Common myeloid progenitor, CD34-positive (primary cell): ENCODE results near the gene ANG.
"Not testable (repeated sequence)": the region's sequence is repeated elsewhere in the genome, so short reads cannot be mapped to it uniquely, and the experiment has no call there.

Source experiments
- CTCF ChIA-PET: fragments of 350-600 bp; sonication (Branson Sonifier 250); formaldehyde crosslinking; loops from one replicate; lab custom pipeline; 2021; ENCODE audit warnings: antibody characterized with exemption; lab: Charles Lee
- POLR2A ChIA-PET: fragments of 350-600 bp; sonication (Branson Sonifier 250); formaldehyde crosslinking; loops from one replicate; lab custom pipeline; 2021; ENCODE audit warnings: antibody characterized with exemption; lab: Charles Lee
- DNase-seq, 3 donors: peaks; one replicate each; pipeline versions ENCODE4 v3.0.0 to v3.0.0-alpha.2; 2013
- H3K27ac ChIP-seq, 2 experiments: 1 replicate in 1 of 2; 2 replicates in 1 of 2; pipeline ENCODE4 v1.7.0; 2013; ENCODE audit warnings: inconsistent platforms in 2 of 2, low read length in 2 of 2, mild to moderate bottlenecking in 2 of 2, low read depth in 1 of 2, moderate library complexity in 1 of 2; ENCODE audit not compliant: severe bottlenecking in 2 of 2, insufficient read depth in 1 of 2, poor library complexity in 1 of 2
- H3K27me3 ChIP-seq, 5 experiments: replicated peaks in 2 of 5; 1 replicate in 3 of 5; 2 replicates in 2 of 5; pipeline versions ENCODE4 v1.6.1 to v1.7.0; 2013; ENCODE audit warnings: low read length in 4 of 5, mild to moderate bottlenecking in 2 of 5, moderate library complexity in 2 of 5, inconsistent platforms in 1 of 5; ENCODE audit not compliant: insufficient read depth in 5 of 5, control insufficient read depth in 4 of 5
- H3K36me3 ChIP-seq, 4 experiments: 1 replicate in 2 of 4; 2 replicates in 2 of 4; pipeline versions ENCODE4 v1.6.1 to v1.7.0; 2013; ENCODE audit warnings: low read length in 3 of 4, control low read depth in 1 of 4, mild to moderate bottlenecking in 1 of 4; ENCODE audit not compliant: control insufficient read depth in 4 of 4, insufficient read depth in 4 of 4
- H3K4me1 ChIP-seq, 4 experiments: 1 replicate in 3 of 4; 2 replicates in 1 of 4; pipeline versions ENCODE4 v1.6.1 to v1.7.1; 2013; ENCODE audit warnings: low read length in 3 of 4, mild to moderate bottlenecking in 3 of 4, control low read depth in 1 of 4, inconsistent platforms in 1 of 4, moderate library complexity in 1 of 4; ENCODE audit not compliant: control insufficient read depth in 4 of 4, insufficient read depth in 4 of 4; ENCODE audit errors: control extremely low read depth in 1 of 4
- H3K4me3 ChIP-seq, 7 experiments: 1 replicate in 4 of 7; 2 replicates in 3 of 7; pipeline versions ENCODE4 v1.5.1 to v1.7.0; 2013; ENCODE audit warnings: mild to moderate bottlenecking in 7 of 7, low read length in 6 of 7, moderate library complexity in 6 of 7, inconsistent platforms in 2 of 7, low read depth in 2 of 7, control low read depth in 1 of 7; ENCODE audit not compliant: insufficient read depth in 4 of 7, control insufficient read depth in 1 of 7; ENCODE audit errors: extremely low read depth in 1 of 7
- H3K9me3 ChIP-seq, 5 experiments: 1 replicate in 4 of 5; 2 replicates in 1 of 5; pipeline versions ENCODE4 v1.6.1 to v1.7.1; 2013; ENCODE audit warnings: low read length in 4 of 5, mild to moderate bottlenecking in 2 of 5, inconsistent platforms in 1 of 5, low read depth in 1 of 5, moderate library complexity in 1 of 5; ENCODE audit not compliant: control insufficient read depth in 4 of 5, insufficient read depth in 2 of 5; ENCODE audit errors: control extremely low read depth in 1 of 5
- WGBS: methylation state at CpG from one replicate; pipeline ENCODE4 v1.1.5; 2013; ENCODE audit not compliant: insufficient coverage; 5-methylcytosine and 5-hydroxymethylcytosine counted together

The ANG gene

DNA sequence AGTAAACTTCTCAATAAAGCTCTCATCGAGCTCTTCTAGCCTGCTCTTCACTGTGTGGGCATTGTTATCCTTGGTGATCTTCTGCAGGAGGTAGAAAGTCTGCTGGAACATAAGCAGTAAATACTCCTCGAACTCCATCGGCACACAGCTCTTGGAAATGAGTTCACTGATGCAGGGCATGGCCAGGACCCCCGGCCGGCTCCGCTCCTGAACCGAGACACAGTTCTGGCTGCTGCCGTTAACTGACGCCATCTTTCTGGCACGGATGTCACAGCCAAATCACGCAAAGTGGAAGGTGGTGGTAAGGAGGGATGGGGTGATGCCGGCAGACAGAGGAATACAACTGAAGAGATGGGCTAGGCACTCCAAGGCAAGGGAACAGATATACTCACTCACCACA is 33.5 kb downstream of the ANG start:
- Histone ChIP-seq H3K36me3 (no peaks in the 10 kb centered on the region), H3K4me1 (peaks cover 0 to 4% (median 1%) of the 10 kb centered on the region in 4 experiments), H3K4me3 (no peak overlapping the region), H3K9me3 (peaks cover 0 to 2% (median 0%) of the 10 kb centered on the region in 5 experiments), H3K27me3 (peaks cover 0 to 38% (median 11%) of the 10 kb centered on the region in 5 experiments), H3K27ac (no peak overlapping the region)
- POLR2A ChIA-PET = no interaction called here
- CTCF ChIA-PET = interaction anchor here (0.9 to 1.3 kb wide), 4 partner anchors 9 to 134 kb away, joined by 3 read pairs; no protein-coding TSS in a partner anchor
- DNase-seq = no peak
- WGBS = 99% methylated on average over 8 of the region's 12 CpGs

DNA sequence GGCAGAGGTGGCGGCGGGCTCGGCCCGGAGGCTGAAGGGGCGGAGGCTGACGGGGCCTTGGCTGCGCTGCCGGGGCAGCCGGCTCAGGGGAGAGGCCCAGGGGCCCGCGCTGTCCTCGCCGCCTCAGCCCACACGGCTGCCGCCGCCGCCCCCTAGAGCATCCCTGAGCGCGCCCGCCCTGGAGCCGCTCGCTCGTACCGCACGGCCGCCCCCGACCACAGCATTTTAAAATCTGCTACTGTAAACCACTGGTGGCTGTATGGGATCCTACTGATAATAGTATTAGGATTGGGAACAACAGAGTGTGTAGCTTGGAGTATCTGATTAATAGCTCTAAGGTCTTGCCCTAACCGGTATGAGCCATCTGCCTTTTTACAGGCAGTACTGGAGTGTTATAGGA is 34.9 kb downstream of the ANG start:
- H3K27me3 ChIP-seq = peaks cover 0 to 38% (median 11%) of the 10 kb centered on the region in 5 experiments
- H3K9me3 ChIP-seq = peaks cover 0 to 2% (median 0%) of the 10 kb centered on the region in 5 experiments
- H3K36me3 ChIP-seq = no peaks in the 10 kb centered on the region
- H3K4me1 ChIP-seq = peaks cover 0 to 4% (median 1%) of the 10 kb centered on the region in 4 experiments
- ChIA-PET CTCF (interaction anchor here (1.3 to 1.5 kb wide), 2 partner anchors 10 to 19 kb away, joined by 3 read pairs; no protein-coding TSS in a partner anchor), POLR2A (no interaction called here)
- H3K27ac ChIP-seq = no peak overlapping the region
- WGBS = 57% methylated on average over 14 of the region's 28 CpGs
- peak overlapping the region in 2 of 7 experiments; percentile 16 to 25 for H3K4me3 ChIP-seq
- peak in 2 of 3 donors; percentile 13 to 19 for DNase-seq

DNA sequence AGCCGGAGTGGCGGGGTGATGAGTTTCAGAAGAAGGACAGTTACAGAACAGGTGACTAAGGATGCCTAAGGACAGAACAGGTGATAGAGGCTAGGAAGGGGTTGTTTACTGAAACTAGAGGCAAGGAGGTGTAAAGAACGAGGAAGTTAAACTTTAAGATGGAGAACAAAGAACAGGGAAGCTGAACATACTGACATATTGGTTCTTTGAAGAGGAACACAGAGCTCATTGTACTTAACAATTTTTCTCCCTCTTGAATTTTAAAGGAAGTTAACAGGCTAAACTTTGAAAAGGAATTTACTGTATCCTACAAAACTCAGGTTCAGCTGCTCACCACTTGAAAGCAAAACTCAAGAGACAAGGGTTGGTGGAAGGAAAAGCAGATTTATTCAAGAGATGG is 37.6 kb downstream of the ANG start:
- peaks cover 0 to 34% (median 11%) of the 10 kb centered on the region in 5 experiments for H3K27me3 ChIP-seq
- H3K9me3 ChIP-seq, POLR2A ChIA-PET, H3K4me1 ChIP-seq, H3K27ac ChIP-seq, H3K36me3 ChIP-seq, DNase-seq, CTCF ChIA-PET, H3K4me3 ChIP-seq: not testable (repeated sequence)
- WGBS = 94% methylated on average over 2 of the region's 3 CpGs

DNA sequence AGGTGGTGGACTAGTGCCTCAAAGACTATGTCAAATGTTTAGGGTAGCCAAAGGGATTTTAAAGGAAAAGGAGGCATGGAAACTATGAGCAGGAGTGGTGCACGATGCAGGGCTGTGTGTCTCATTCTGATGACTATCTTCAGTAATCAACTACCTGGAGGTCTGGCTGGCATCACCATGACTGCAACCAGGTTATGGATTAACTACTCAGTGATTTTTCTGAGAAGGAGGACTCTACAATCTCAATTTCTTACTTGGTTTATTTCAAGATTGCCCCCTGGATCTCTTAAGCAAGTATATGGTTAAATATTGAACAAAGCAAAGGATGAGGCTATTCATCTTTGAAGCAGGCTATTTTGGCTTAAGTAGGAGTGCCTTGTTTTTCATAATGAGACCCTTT is 38.0 kb downstream of the ANG start:
- no peak overlapping the region for H3K4me3 ChIP-seq
- no peaks in the 10 kb centered on the region for H3K36me3 ChIP-seq
- POLR2A ChIA-PET = no interaction called here
- no peaks in the 10 kb centered on the region for H3K9me3 ChIP-seq
- DNase-seq = no peak
- H3K4me1 ChIP-seq = peaks cover 0 to 4% (median 1%) of the 10 kb centered on the region in 4 experiments
- no peak overlapping the region for H3K27ac ChIP-seq
- CTCF ChIA-PET = no interaction called here
- 100% methylated on average over 1 of the region's 1 CpG for WGBS
- H3K27me3 ChIP-seq = peaks cover 0 to 30% (median 11%) of the 10 kb centered on the region in 5 experiments

GRCh38 chr14:20730891-20731290 is 42.3 kb downstream of the ANG start:
- Histone ChIP-seq H3K27me3 (no peaks in the 10 kb centered on the region), H3K9me3 (no peaks in the 10 kb centered on the region), H3K27ac (no peak overlapping the region), H3K4me3 (no peak overlapping the region), H3K4me1 (no peaks in the 10 kb centered on the region), H3K36me3 (no peaks in the 10 kb centered on the region)
- no peak for DNase-seq
- 58% methylated on average over 5 of the region's 6 CpGs for WGBS
- POLR2A ChIA-PET = no interaction called here
- CTCF ChIA-PET = interaction anchor here (1.0 to 1.6 kb wide), 3 partner anchors 9 to 31 kb away, joined by 3 read pairs; no protein-coding TSS in a partner anchor

DNA sequence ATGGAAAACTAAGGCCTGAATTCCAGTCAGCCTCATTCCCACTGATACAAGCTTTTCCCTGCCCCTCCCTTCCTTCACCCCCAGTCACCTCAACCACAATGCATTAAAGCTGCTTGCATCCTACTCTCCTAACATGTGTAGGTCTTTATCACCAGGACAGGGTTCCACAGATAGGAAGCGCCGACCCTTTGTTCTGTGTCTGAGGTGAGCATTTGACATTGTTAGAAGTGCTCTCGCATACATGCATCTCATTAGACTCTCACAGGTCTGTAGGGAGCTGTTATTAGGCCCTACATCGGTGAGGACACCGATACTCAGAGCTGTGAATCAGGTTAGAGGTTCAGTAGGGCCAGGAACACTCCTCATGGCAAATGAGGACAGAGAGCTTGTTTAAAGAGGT is 43.9 kb downstream of the ANG start:
- Histone ChIP-seq H3K4me3 (no peak overlapping the region), H3K9me3 (no peaks in the 10 kb centered on the region), H3K36me3 (no peaks in the 10 kb centered on the region), H3K4me1 (no peaks in the 10 kb centered on the region), H3K27ac (no peak overlapping the region), H3K27me3 (no peaks in the 10 kb centered on the region)
- DNase-seq = no peak
- CTCF ChIA-PET = interaction anchor here (0.6 to 2.7 kb wide), 5 partner anchors 10 to 78 kb away, joined by 3 to 8 read pairs (median 3); no protein-coding TSS in a partner anchor
- POLR2A ChIA-PET = no interaction called here
- 100% methylated on average over 2 of the region's 5 CpGs for WGBS

DNA sequence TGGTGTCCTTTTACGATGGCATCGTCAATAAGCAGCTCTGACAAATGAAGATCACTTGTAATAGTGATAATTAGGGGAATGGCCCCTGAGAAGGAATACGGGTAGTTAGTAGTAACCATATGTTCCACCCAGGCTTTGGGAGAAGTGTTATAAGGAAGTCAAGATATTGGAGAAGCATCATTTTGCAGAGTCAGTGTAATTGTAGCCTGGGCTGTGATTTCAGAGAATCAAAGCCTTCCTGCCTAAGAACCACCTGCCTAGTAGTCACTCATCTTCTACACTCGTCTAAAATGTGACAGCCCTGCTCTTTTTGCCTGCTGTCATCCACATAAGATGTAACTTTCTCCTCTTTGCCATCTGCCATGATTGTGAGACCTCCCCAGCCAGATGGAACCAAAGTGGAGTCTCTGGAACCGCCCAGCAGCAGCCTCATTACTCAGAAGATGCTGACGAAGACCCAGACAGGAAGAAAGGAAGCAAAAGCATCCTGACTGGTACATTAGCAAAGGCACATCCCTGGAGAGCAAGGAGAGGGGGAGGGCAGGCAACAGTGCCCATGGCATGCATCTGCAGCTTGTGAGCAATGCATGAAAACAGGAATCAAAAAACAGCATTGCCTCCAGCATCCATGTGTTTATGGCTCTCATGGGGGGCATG is 44.5 kb downstream of the ANG start:
- WGBS = 63% methylated on average over 6 of the region's 6 CpGs
- DNase-seq = no peak
- CTCF ChIA-PET = interaction anchor here (0.6 to 2.7 kb wide), 6 partner anchors 11 to 133 kb away, joined by 3 to 8 read pairs (median 3); no protein-coding TSS in a partner anchor
- H3K9me3 ChIP-seq = no peaks in the 10 kb centered on the region
- no peaks in the 10 kb centered on the region for H3K36me3 ChIP-seq
- POLR2A ChIA-PET = no interaction called here
- no peaks in the 10 kb centered on the region for H3K4me1 ChIP-seq
- H3K4me3 ChIP-seq = no peak overlapping the region
- H3K27me3 ChIP-seq = no peaks in the 10 kb centered on the region
- no peak overlapping the region for H3K27ac ChIP-seq
